ENCODE data around the gene ANKUB1.
"Not testable (repeated sequence)": the region's sequence is repeated elsewhere in the genome, so short reads cannot be mapped to it uniquely, and the experiment has no call there.

ANKUB1 gene

DNA sequence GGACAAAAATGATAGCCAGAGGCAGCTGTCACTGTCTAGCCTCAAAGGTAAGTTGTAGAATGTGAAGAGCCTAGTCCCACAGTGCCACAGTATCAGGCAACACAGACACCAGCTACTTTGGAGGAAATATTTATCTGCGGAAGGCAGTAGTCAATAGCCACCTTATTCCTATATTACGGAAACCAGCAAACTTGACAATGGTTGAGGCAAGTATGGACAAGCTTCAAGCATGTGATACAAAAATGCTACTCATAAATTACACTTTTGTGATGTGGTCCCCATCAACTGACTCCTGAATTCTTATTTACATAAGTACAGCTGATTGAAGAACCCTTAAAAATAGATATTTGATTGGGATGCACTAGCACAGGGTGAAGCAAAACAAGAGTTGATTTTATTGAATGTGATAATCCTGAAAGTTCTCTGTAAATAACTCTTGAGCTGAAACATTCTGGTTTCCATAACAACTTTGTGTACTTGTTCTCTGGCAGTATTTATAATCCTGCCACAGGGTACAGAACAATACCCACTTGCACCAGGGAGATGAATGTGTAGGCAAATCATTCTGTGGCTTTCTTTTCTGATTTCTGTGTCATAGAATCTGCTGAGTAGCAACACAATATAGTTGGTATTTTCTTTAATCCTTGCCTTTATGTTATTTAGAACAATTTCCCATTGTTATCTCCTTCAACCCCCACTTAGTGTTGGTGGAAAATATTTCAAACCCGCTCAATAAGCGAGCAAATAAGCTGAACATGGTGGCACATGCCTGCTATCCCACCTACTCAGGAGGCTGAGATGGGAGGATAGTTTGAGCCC, at the start of gene ANKUB1:
TSS of gene ANKUB1 (minus strand) at position 103 of the 819 bp plus-strand sequence. CDS start 188 bp downstream, outside the sequence.
- no peak within 1 kb of the TSS for H3K4me3 Mint-ChIP-seq
- CTCF ChIA-PET = interaction anchor here (1.3 kb wide), 1 partner anchor 16 kb away, joined by 3 read pairs; no protein-coding TSS in a partner anchor
- H3K27ac Mint-ChIP-seq = no peak within 1 kb of the TSS
- H3K27me3 Mint-ChIP-seq = peaks cover 16% of the 10 kb centered on the region
- no peak for DNase-seq
- no peaks in the 10 kb centered on the region for H3K4me1 Mint-ChIP-seq
- no peaks in the 10 kb centered on the region for H3K36me3 Mint-ChIP-seq
- H3K9me3 Mint-ChIP-seq = no peaks in the 10 kb centered on the region

GRCh38 chr3:149839896-149840295, 47.5 kb upstream of the ANKUB1 start:
- CTCF ChIA-PET = no interaction called here
- no peak overlapping the region for H3K4me3 Mint-ChIP-seq
- H3K27me3 Mint-ChIP-seq = no peaks in the 10 kb centered on the region

GRCh38 chr3:149839469-149839868, 47.1 kb upstream of the ANKUB1 start:
- DNase-seq, H3K27ac Mint-ChIP-seq, CTCF ChIA-PET, H3K27me3 Mint-ChIP-seq, H3K4me3 Mint-ChIP-seq: not testable (repeated sequence)
- H3K36me3 Mint-ChIP-seq = peaks cover 29% of the 10 kb centered on the region
- H3K9me3 Mint-ChIP-seq = peaks cover 35% of the 10 kb centered on the region
- H3K4me1 Mint-ChIP-seq = peaks cover 11% of the 10 kb centered on the region

More at GRCh38 chr3:149839896-149840295, 47.5 kb upstream of the ANKUB1 start:
- peaks cover 11% of the 10 kb centered on the region for H3K4me1 Mint-ChIP-seq
- no peak for DNase-seq
- no peak overlapping the region for H3K27ac Mint-ChIP-seq
- peaks cover 25% of the 10 kb centered on the region for H3K36me3 Mint-ChIP-seq
- peaks cover 31% of the 10 kb centered on the region for H3K9me3 Mint-ChIP-seq

DNA sequence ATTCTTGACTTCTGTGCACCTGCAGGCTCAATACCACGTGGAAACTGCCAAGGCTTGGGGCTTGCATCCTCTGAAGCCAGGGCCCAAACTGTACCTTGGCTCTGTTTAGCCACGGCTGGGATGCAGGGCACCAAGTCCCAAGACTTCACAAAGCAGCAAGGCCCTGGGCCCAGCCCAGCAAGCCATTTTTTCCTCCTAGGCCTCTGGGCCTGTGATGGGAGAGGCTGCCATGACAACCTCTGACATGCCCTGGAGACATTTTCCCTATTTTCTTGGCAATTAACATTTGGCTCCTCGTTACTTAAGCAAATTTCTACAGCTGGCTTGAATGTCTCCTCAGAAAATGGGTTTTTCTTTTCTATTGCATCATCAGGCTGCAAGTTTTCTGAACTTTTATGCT, 46.1 kb upstream of the ANKUB1 start:
- peaks cover 29% of the 10 kb centered on the region for H3K36me3 Mint-ChIP-seq
- H3K27me3 Mint-ChIP-seq, DNase-seq, CTCF ChIA-PET, H3K27ac Mint-ChIP-seq, H3K4me3 Mint-ChIP-seq: not testable (repeated sequence)
- H3K9me3 Mint-ChIP-seq = peaks cover 42% of the 10 kb centered on the region
- H3K4me1 Mint-ChIP-seq = peaks cover 11% of the 10 kb centered on the region

GRCh38 chr3:149833241-149833640, 40.9 kb upstream of the ANKUB1 start:
- no peak for DNase-seq
- Mint-ChIP-seq H3K27me3 (no peaks in the 10 kb centered on the region), H3K36me3 (peaks cover 42% of the 10 kb centered on the region), H3K4me1 (no peaks in the 10 kb centered on the region), H3K9me3 (peaks cover 66% of the 10 kb centered on the region), H3K4me3 (no peak overlapping the region), H3K27ac (no peak overlapping the region)
- CTCF ChIA-PET = no interaction called here

GRCh38 chr3:149832086-149832485, 39.7 kb upstream of the ANKUB1 start:
- Mint-ChIP-seq H3K27ac (no peak overlapping the region), H3K4me3 (no peak overlapping the region), H3K4me1 (no peaks in the 10 kb centered on the region), H3K9me3 (peaks cover 55% of the 10 kb centered on the region), H3K27me3 (no peaks in the 10 kb centered on the region), H3K36me3 (peaks cover 32% of the 10 kb centered on the region)
- DNase-seq = no peak
- CTCF ChIA-PET = no interaction called here

DNA sequence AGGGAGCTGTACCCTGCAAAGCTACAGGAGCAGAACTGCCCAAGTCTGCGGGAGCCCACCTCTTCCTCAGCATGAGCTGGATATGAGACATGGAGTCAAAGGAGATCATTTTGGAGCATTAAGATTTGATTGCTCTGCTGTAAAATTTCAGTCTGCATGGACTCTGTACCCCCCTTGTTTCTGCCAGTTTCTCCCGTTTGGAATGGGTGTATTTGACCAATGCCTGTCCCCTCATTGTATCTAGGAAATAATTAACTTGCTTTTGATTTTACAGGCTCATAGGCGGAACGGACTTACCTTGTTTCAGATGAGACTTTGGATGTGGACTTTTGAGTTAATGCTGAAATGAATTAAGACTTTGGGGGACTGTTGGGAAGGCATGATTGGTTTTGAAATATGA, 39.0 kb upstream of the ANKUB1 start:
- Mint-ChIP-seq H3K9me3 (peaks cover 51% of the 10 kb centered on the region), H3K4me1 (no peaks in the 10 kb centered on the region), H3K27me3 (no peaks in the 10 kb centered on the region), H3K4me3 (no peak overlapping the region), H3K36me3 (peaks cover 28% of the 10 kb centered on the region), H3K27ac (no peak overlapping the region)
- CTCF ChIA-PET = no interaction called here
- DNase-seq = no peak

DNA sequence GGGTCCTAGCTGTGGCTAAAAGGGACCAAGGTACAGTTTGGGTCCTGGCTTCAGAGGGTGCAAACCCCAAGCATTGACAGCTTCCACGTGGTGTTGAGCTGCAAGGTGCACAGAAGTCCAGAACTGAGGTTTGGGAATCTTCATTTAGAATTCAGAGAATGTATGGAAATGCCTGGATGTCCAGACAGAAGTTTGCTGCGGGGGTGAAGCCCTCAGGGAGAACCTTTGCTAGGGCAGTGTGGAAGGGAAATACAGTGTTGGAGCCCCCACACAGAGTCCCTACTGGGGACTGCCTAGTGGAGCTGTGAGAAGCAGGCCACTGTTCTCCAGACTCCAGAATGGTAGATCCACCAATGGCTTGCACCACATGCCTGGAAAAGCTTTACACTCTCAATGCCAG, 38.5 kb upstream of the ANKUB1 start:
- CTCF ChIA-PET = no interaction called here
- no peaks in the 10 kb centered on the region for H3K27me3 Mint-ChIP-seq
- H3K27ac Mint-ChIP-seq = no peak overlapping the region
- H3K9me3 Mint-ChIP-seq = peaks cover 47% of the 10 kb centered on the region
- H3K36me3 Mint-ChIP-seq = peaks cover 28% of the 10 kb centered on the region
- no peak overlapping the region for H3K4me3 Mint-ChIP-seq
- no peaks in the 10 kb centered on the region for H3K4me1 Mint-ChIP-seq
- no peak for DNase-seq

GRCh38 chr3:149829631-149830030, 37.3 kb upstream of the ANKUB1 start:
- CTCF ChIA-PET, H3K27ac Mint-ChIP-seq, H3K4me3 Mint-ChIP-seq, H3K4me1 Mint-ChIP-seq, DNase-seq, H3K27me3 Mint-ChIP-seq: not testable (repeated sequence)
- Mint-ChIP-seq H3K9me3 (peaks cover 38% of the 10 kb centered on the region), H3K36me3 (peaks cover 29% of the 10 kb centered on the region)

DNA sequence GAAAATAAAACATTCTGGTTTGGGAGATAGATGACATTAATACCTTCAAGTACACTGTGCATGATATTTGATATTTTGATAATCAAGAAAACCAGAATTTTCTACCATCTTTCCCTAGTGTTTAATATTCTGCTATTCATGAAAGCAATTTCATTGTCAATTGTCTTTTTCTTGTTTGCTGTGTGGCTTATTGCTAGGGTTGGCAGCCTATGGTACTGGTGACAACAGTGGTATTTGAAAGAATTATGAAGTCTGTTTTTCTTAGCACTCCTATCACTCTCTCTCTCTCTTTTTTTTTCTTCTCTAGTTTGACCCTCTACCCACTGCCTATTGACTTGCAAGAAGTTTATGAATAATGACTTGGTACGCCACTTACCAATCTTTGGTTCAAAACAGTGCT, 36.0 kb upstream of the ANKUB1 start:
- Mint-ChIP-seq H3K27ac (no peak overlapping the region), H3K9me3 (peaks cover 29% of the 10 kb centered on the region), H3K36me3 (peaks cover 28% of the 10 kb centered on the region), H3K4me3 (no peak overlapping the region), H3K27me3 (no peaks in the 10 kb centered on the region), H3K4me1 (no peaks in the 10 kb centered on the region)
- DNase-seq = no peak
- CTCF ChIA-PET = interaction anchor here (0.6 kb wide), 1 partner anchor 849 kb away, joined by 3 read pairs; no protein-coding TSS in a partner anchor

DNA sequence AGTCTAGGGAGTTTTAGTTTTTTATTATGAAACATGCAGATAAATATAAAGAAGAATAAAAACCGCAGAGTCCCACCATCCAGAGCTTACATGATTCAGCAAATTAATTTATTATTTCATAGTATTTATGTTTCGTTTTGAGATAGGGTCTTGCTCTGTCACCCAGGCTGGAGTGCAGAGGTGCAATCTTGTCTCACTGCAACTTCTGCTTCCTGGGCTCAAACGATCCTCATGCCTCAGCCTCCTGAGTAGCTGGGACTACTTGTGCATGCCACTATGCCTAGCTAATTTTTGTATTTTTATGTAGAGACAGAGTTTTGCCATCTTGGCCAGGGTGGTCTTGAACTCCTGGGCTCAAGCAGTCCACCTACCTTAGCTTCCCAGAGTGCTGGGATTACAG, 34.3 kb upstream of the ANKUB1 start:
- Mint-ChIP-seq H3K27ac (no peak overlapping the region), H3K36me3 (peaks cover 20% of the 10 kb centered on the region), H3K9me3 (peaks cover 15% of the 10 kb centered on the region), H3K27me3 (no peaks in the 10 kb centered on the region), H3K4me3 (no peak overlapping the region), H3K4me1 (no peaks in the 10 kb centered on the region)
- CTCF ChIA-PET = no interaction called here
- no peak for DNase-seq

DNA sequence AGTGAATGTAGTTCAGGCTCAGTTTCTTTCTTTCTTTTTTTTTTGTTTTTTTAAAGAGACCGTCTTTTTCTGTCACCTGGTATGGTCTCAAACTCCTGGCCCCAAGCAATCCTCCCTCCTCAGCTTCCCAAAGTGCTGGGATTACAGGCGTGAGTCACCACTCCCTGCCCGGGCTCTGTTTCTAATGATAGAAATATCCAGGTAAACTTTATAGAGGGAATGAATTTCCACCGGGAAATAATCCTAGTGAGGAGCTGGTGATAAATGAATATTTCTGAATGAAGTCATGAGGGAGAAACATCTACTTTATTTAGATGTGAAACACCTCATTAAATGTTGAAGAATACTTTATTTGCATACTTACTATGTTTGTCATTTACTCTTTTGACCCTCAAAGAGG, 27.8 kb upstream of the ANKUB1 start:
- Mint-ChIP-seq H3K27ac (no peak overlapping the region), H3K4me1 (peaks cover 37% of the 10 kb centered on the region), H3K4me3 (no peak overlapping the region), H3K36me3 (peaks cover 18% of the 10 kb centered on the region), H3K9me3 (no peaks in the 10 kb centered on the region), H3K27me3 (no peaks in the 10 kb centered on the region)
- CTCF ChIA-PET = interaction anchor here (3.1 kb wide), 1 partner anchor 12 kb away, joined by 18 read pairs; no protein-coding TSS in a partner anchor
- DNase-seq = no peak

- Mint-ChIP-seq H3K4me3 (no peak overlapping the region), H3K27ac (no peak overlapping the region), H3K4me1 (peaks cover 44% of the 10 kb centered on the region), H3K27me3 (no peaks in the 10 kb centered on the region), H3K36me3 (peaks cover 20% of the 10 kb centered on the region), H3K9me3 (no peaks in the 10 kb centered on the region)
- CTCF ChIA-PET = interaction anchor here (0.6 to 3.1 kb wide), 4 partner anchors 11 to 820 kb away, joined by 3 to 18 read pairs (median 4); no protein-coding TSS in a partner anchor
- no peak for DNase-seq
Measured at GRCh38 chr3:149819432-149819831, 27.1 kb upstream of the ANKUB1 start.

DNA sequence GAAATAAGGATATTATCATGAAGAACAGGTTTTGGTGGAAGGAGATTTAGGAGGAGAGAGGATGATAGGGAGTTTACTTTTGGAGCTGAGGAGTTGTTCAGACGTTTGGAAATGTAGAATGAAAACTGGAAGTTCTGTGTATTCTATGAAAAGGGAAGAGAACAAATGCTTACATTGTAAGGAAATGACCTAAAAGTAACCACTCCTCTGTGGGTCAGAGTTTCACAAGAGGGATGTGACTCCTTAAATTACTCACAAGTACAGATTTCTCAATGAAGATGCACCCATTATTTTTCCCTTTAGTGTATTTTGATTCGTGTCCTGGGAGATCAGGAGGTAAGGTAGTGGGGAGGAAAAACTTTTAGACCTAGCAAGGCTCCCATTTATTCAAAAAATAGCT, 24.6 kb upstream of the ANKUB1 start:
- Mint-ChIP-seq H3K4me1 (peaks cover 57% of the 10 kb centered on the region), H3K4me3 (no peak overlapping the region), H3K36me3 (peaks cover 23% of the 10 kb centered on the region), H3K27ac (no peak overlapping the region), H3K9me3 (no peaks in the 10 kb centered on the region), H3K27me3 (peaks cover 4% of the 10 kb centered on the region)
- CTCF ChIA-PET = interaction anchor here (1.7 kb wide), 1 partner anchor 9 kb away, joined by 5 read pairs; no protein-coding TSS in a partner anchor
- no peak for DNase-seq

DNA sequence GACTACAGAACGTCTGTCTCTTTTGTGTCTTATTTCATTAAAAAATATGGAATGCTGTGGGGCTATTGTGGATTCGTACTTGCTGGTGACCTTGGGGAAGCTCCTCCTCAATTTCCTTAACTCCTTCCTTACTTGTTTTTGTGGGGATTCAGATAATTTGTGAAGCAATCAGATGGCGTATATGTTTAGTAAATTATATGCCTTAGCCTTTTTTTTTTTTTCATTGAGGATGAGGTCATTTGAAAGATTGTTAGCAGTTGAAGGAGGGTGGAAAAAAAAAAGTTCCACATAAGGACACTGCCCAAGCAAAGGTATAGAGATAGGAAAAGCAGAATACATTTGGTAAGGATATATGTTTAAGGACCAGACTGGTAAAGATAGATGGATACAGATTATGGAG, 24.0 kb upstream of the ANKUB1 start:
- no peaks in the 10 kb centered on the region for H3K9me3 Mint-ChIP-seq
- H3K4me1 Mint-ChIP-seq = peaks cover 58% of the 10 kb centered on the region
- no peak overlapping the region for H3K27ac Mint-ChIP-seq
- H3K27me3 Mint-ChIP-seq = peaks cover 5% of the 10 kb centered on the region
- H3K4me3 Mint-ChIP-seq = no peak overlapping the region
- CTCF ChIA-PET = interaction anchor here (1.7 kb wide), 1 partner anchor 9 kb away, joined by 5 read pairs; no protein-coding TSS in a partner anchor
- peaks cover 23% of the 10 kb centered on the region for H3K36me3 Mint-ChIP-seq
- no peak for DNase-seq
